IPS DF 6.9 (cell line): Measurements from ENCODE around the gene ECI1.
"Not testable (repeated sequence)": the region's sequence is repeated elsewhere in the genome, so short reads cannot be mapped to it uniquely, and the experiment has no call there.

Source experiments
- DNase-seq: peaks from one replicate; pipeline ENCODE4 v3.0.0-alpha.2; 2013; ENCODE audit warnings: low read depth, low spot score
- H3K27ac ChIP-seq: one replicate; pipeline ENCODE4 v1.5.1; 2013; ENCODE audit warnings: low read length, control low read depth
- H3K27me3 ChIP-seq: 2 replicates; pipeline ENCODE4 v1.6.1; 2013; ENCODE audit warnings: mild to moderate bottlenecking, low read length; ENCODE audit not compliant: control insufficient read depth, insufficient read depth
- H3K36me3 ChIP-seq: 2 replicates; pipeline ENCODE4 v1.6.1; 2013; ENCODE audit warnings: low read length; ENCODE audit not compliant: control insufficient read depth, insufficient read depth
- H3K4me1 ChIP-seq: 2 replicates; pipeline ENCODE4 v1.6.1; 2013; ENCODE audit warnings: low read length; ENCODE audit not compliant: control insufficient read depth, insufficient read depth
- H3K4me3 ChIP-seq: 2 replicates; pipeline ENCODE4 v1.5.1; 2013; ENCODE audit warnings: mild to moderate bottlenecking, low read length
- H3K9me3 ChIP-seq: 2 replicates; pipeline ENCODE4 v1.6.1; 2013; ENCODE audit warnings: low read length, inconsistent platforms; ENCODE audit not compliant: control insufficient read depth, insufficient read depth
- WGBS: extraction: QIAGEN DNeasy Blood & Tissue Kit; methylation state at CpG from one replicate; pipeline ENCODE4 v1.1.7; 2013; ENCODE audit warnings: mixed read lengths, missing lambda C conversion rate; ENCODE audit not compliant: insufficient read length, insufficient coverage; 5-methylcytosine and 5-hydroxymethylcytosine counted together

ECI1 gene

GRCh38 chr16:2253293-2253692 lies 1.9 kb upstream of the ECI1 start:
- no peaks in the 10 kb centered on the region for H3K4me1 ChIP-seq
- WGBS: no CpG with 5 or more reads among the region's 11 CpGs
- no peaks in the 10 kb centered on the region for H3K27me3 ChIP-seq
- H3K4me3 ChIP-seq: no peak overlapping the region
- H3K27ac ChIP-seq: no peak overlapping the region
- H3K9me3 ChIP-seq: no peaks in the 10 kb centered on the region
- no peak for DNase-seq
- H3K36me3 ChIP-seq: peaks cover 31% of the 10 kb centered on the region

- no peaks in the 10 kb centered on the region for H3K27me3 ChIP-seq
- DNase-seq: no peak
- no peak overlapping the region for H3K4me3 ChIP-seq
- no peak overlapping the region for H3K27ac ChIP-seq
- H3K36me3 ChIP-seq: peaks cover 30% of the 10 kb centered on the region
- H3K4me1 ChIP-seq: no peaks in the 10 kb centered on the region
- H3K9me3 ChIP-seq: no peaks in the 10 kb centered on the region
- WGBS: no CpG with 5 or more reads among the region's 7 CpGs
Measured at GRCh38 chr16:2252806-2253148, 1.4 kb upstream of the ECI1 start.

DNA sequence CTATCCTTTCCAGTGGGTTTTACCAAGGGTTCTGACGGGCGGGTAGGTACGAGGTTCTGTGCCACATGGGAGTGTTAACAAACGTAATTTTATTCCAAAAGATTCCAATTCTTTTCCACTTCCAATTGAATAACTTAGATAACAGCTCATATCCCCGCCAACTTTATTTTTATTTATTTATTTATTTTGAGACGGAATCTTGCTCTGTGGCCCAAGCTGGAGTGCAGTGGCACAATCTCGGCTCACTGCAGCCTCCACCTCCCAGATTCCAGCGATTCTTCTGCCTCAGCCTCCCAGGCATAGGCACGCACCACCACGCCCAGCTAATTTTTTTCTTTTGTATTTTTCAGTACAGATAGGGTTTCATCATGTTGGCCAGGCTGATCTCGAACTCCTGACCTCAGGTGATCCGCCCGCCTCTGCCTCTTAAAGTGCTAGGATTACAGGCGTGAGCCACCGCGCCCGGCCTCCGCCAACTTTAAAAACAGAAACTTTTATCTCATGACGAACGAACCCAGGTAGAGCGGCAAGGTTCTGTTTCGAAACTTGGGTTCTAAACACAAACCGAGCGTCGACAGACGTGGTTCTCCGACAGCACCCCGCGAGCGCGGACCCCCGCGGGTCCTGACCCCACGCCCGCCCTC lies 613 bp downstream of the ECI1 start:
- Histone ChIP-seq H3K9me3 (no peaks in the 10 kb centered on the region), H3K27me3 (no peaks in the 10 kb centered on the region), H3K4me3 (peak overlapping the region; percentile 94), H3K4me1 (no peaks in the 10 kb centered on the region), H3K27ac (no peak overlapping the region), H3K36me3 (peaks cover 19% of the 10 kb centered on the region; the same call in 1 of the 2 replicates)
- WGBS: no CpG with 5 or more reads among the region's 35 CpGs
- DNase-seq: no peak

GRCh38 chr16:2246301-2246885 lies 5.0 kb downstream of the ECI1 start:
- WGBS: no CpG with 5 or more reads among the region's 18 CpGs
- no peak overlapping the region for H3K27ac ChIP-seq
- no peaks in the 10 kb centered on the region for H3K27me3 ChIP-seq
- H3K9me3 ChIP-seq: no peaks in the 10 kb centered on the region
- H3K36me3 ChIP-seq: peaks cover 27% of the 10 kb centered on the region
- no peak overlapping the region for H3K4me3 ChIP-seq
- no peaks in the 10 kb centered on the region for H3K4me1 ChIP-seq
- no peak for DNase-seq

DNA sequence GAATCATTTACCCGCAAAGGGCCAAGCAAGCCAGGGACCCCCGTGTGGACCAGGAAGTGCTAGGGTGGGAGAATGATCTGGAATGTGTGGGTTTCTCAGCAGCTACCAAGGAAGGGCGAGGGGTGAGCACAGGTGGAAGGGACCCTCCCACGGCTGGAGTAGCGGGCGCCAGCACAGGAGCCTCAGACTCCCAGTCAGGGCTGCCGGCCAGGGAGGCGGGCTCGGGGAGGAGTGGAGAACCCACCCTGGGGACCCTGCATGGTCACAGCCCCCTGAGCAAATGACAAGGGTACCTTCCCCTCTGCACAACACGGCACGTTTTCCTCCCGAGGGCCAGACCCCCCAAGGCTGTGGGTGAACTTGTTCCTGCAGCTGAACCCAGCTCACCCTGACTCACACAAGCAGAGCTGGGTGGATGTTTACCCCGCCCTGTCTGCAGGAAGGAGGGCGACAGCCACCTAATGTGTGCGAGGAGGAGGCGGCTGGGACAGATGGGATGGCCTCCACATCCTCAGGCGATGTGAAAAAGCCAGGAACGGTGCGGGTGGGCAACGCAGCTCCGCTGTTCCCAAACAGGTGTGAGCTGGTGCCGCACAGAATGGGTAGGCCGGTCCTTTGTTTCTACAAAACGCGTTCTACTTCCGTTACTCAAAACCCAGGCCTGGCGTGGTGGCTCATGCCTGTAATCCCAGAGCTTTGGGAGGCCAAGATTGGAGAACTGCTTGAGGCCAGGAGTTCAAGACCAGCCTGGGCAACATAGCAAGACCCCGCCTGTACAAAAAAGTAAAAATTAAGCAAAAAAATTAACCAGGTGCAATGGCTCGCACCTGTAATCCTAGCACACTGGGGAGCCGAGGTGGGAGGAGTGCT lies 6.2 kb downstream of the ECI1 start:
- Histone ChIP-seq H3K27ac (no peak overlapping the region), H3K9me3 (no peaks in the 10 kb centered on the region), H3K4me1 (no peaks in the 10 kb centered on the region), H3K4me3 (no peak overlapping the region), H3K36me3 (peaks cover 27% of the 10 kb centered on the region), H3K27me3 (no peaks in the 10 kb centered on the region)
- WGBS: no CpG with 5 or more reads among the region's 30 CpGs
- DNase-seq: no peak

DNA sequence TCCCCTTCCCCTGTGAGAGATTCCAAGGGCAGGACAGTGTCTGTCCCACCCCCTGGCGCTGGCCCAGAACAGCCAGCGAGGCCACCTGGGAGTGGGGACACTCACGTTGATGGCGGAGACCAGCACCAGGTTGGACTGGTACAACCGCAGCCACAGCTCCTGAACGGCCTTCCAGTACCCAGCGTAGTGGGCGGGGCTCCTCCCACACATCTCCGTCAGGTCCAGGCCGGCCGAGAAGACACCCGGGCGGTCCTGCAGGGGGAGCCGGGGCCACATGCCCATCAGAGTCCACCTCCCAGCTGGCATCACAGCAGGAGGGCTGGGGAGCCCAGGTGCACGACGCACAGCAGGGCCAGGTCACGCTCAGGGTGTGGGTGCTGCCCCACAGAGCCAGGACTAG lies 7.1 kb downstream of the ECI1 start:
- peaks cover 27% of the 10 kb centered on the region for H3K36me3 ChIP-seq
- no CpG with 5 or more reads among the region's 17 CpGs for WGBS
- no peak overlapping the region for H3K4me3 ChIP-seq
- H3K9me3 ChIP-seq: no peaks in the 10 kb centered on the region
- no peaks in the 10 kb centered on the region for H3K27me3 ChIP-seq
- no peak for DNase-seq
- no peaks in the 10 kb centered on the region for H3K4me1 ChIP-seq
- H3K27ac ChIP-seq: no peak overlapping the region

GRCh38 chr16:2243781-2244180 lies 7.6 kb downstream of the ECI1 start:
- Histone ChIP-seq H3K4me3 (no peak overlapping the region), H3K4me1 (no peaks in the 10 kb centered on the region), H3K27me3 (no peaks in the 10 kb centered on the region), H3K27ac (no peak overlapping the region), H3K9me3 (no peaks in the 10 kb centered on the region), H3K36me3 (peaks cover 27% of the 10 kb centered on the region)
- no peak for DNase-seq
- no CpG with 5 or more reads among the region's 11 CpGs for WGBS

- Histone ChIP-seq H3K4me3 (no peak overlapping the region), H3K27me3 (no peaks in the 10 kb centered on the region), H3K9me3 (no peaks in the 10 kb centered on the region), H3K27ac (no peak overlapping the region), H3K36me3 (peaks cover 27% of the 10 kb centered on the region), H3K4me1 (peaks cover 4% of the 10 kb centered on the region; the same call in 1 of the 2 replicates)
- DNase-seq: no peak
- WGBS: no CpG with 5 or more reads among the region's 19 CpGs
Measured at GRCh38 chr16:2243031-2243528, 8.3 kb downstream of the ECI1 start.

DNA sequence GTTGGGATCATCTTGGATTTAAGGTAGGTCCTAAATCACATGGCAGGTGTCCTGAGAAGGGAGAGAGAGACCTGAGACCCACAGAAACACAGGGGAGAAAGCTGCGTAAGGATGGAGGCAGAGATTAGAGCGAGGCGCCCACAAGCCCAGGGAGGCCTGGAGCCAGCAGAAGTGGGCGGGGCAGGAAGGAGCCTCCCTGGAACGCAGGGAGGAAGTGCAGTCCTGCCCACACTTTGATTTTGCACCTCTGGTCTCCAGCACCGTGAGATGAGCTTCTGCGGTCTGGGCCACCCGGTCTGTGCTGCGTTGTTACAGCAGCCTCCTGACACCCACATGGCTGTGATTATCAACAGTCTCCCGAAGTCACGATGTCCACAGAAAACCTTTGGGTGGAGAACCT lies 8.8 kb downstream of the ECI1 start:
- no CpG with 5 or more reads among the region's 11 CpGs for WGBS
- H3K4me1 ChIP-seq: peaks cover 4% of the 10 kb centered on the region; the same call in 1 of the 2 replicates
- no peak for DNase-seq
- H3K27ac ChIP-seq: no peak overlapping the region
- no peaks in the 10 kb centered on the region; the same call in 1 of the 2 replicates for H3K27me3 ChIP-seq
- no peak overlapping the region for H3K4me3 ChIP-seq
- peaks cover 27% of the 10 kb centered on the region for H3K36me3 ChIP-seq
- no peaks in the 10 kb centered on the region for H3K9me3 ChIP-seq

DNA sequence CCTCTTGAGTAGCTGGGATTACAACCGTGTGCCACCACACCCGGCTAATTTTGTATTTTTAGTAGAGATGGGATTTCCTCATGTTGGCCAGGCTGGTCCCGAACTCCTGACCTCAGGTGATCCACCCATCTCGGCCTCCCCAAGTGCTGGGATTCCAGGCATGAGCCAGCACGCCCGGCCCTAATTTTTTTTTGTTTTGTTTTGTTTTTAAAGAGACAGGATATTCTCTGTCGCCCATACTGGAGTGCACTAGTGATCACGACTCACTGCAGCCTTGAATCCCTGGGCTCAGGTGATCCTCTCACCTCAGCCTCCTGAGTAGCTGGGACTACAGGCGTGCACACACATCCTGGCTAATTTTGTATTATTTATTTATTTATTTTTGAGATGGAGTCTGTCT lies 11.1 kb downstream of the ECI1 start:
- H3K36me3 ChIP-seq: peaks cover 21% of the 10 kb centered on the region
- not testable (repeated sequence) for H3K27ac ChIP-seq, H3K9me3 ChIP-seq, DNase-seq, H3K27me3 ChIP-seq, H3K4me3 ChIP-seq, H3K4me1 ChIP-seq
- WGBS: no CpG with 5 or more reads among the region's 9 CpGs
